ENCODE measurements around the gene GPR179.

GRCh38 chr17:38343608-38344419, at the start of gene GPR179:
- TF ChIP-seq, protein P1, sequence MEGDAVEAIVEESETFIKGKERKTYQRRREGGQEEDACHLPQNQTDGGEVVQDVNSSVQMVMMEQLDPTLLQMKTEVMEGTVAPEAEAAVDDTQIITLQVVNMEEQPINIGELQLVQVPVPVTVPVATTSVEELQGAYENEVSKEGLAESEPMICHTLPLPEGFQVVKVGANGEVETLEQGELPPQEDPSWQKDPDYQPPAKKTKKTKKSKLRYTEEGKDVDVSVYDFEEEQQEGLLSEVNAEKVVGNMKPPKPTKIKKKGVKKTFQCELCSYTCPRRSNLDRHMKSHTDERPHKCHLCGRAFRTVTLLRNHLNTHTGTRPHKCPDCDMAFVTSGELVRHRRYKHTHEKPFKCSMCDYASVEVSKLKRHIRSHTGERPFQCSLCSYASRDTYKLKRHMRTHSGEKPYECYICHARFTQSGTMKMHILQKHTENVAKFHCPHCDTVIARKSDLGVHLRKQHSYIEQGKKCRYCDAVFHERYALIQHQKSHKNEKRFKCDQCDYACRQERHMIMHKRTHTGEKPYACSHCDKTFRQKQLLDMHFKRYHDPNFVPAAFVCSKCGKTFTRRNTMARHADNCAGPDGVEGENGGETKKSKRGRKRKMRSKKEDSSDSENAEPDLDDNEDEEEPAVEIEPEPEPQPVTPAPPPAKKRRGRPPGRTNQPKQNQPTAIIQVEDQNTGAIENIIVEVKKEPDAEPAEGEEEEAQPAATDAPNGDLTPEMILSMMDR (IDR thresholded peaks at IDR 0.05; ENCODE audit: low read depth, low read length, poor library complexity, severe bottlenecking), result no peak
- no peak for TF ChIP-seq EZH2phosphoT487 (IDR thresholded peaks at IDR 0.05; ENCODE audit: borderline replicate concordance, low read length)
